RKO (cell line): ENCODE results near the gene FOLR3.
"Not testable (repeated sequence)": the region's sequence is repeated elsewhere in the genome, so short reads cannot be mapped to it uniquely, and the experiment has no call there.

Source experiments
- DNase-seq: peaks from one replicate; pipeline ENCODE4 v3.0.0-alpha.2; 2016; ENCODE audit warnings: low spot score

The FOLR3 gene

GRCh38 chr11:72135473-72135872 lies at the start of gene FOLR3:
FOLR3 (plus strand) TSS chr11:72135725; CDS start chr11:72135953, 228 bp downstream.
- not testable (repeated sequence) for DNase-seq

- DNase-seq, result no peak
Observed at GRCh38 chr11:72088076-72088808, 47.3 kb upstream of the FOLR3 start.

- DNase-seq, result peak; percentile 46
Observed at GRCh38 chr11:72091292-72091691, 44.2 kb upstream of the FOLR3 start.

- DNase-seq, result no peak
Observed at GRCh38 chr11:72098741-72099140, 36.8 kb upstream of the FOLR3 start.

- no peak for DNase-seq
Observed at GRCh38 chr11:72100009-72100408, 35.5 kb upstream of the FOLR3 start.

GRCh38 chr11:72100462-72100861 lies 35.1 kb upstream of the FOLR3 start:
- DNase-seq, result no peak

- no peak for DNase-seq
Observed at GRCh38 chr11:72102162-72102561, 33.4 kb upstream of the FOLR3 start.

- DNase-seq, result peak; percentile 65
Observed at GRCh38 chr11:72102631-72102945, 32.9 kb upstream of the FOLR3 start.

GRCh38 chr11:72102946-72103753 lies 32.4 kb upstream of the FOLR3 start, which contains the start of gene LAMTOR1:
LAMTOR1 (minus strand) TSS chr11:72103297; CDS start chr11:72103224, 73 bp downstream.
- peak; percentile 99 for DNase-seq

GRCh38 chr11:72103754-72104167 lies 31.8 kb upstream of the FOLR3 start:
- no peak for DNase-seq

GRCh38 chr11:72105888-72106287 lies 29.6 kb upstream of the FOLR3 start, which contains the start of gene TOMT:
TOMT (plus strand) TSS chr11:72105924; CDS start chr11:72105952, 28 bp downstream.
- no peak for DNase-seq

GRCh38 chr11:72111300-72112142 lies 24.0 kb upstream of the FOLR3 start:
- DNase-seq, result peak; percentile 21

- DNase-seq, result peak; percentile 99
Observed at GRCh38 chr11:72112143-72112977, 23.2 kb upstream of the FOLR3 start, which contains the start of gene ANAPC15. ANAPC15 (minus strand) TSS chr11:72112695; CDS start chr11:72111276, 1,419 bp downstream.

- DNase-seq, result peak; percentile 59
Observed at GRCh38 chr11:72112978-72113808, 22.3 kb upstream of the FOLR3 start.

GRCh38 chr11:72114570-72114969 lies 21.0 kb upstream of the FOLR3 start:
- no peak for DNase-seq

- DNase-seq, result no peak
Observed at GRCh38 chr11:72116019-72116755, 19.3 kb upstream of the FOLR3 start.

GRCh38 chr11:72119198-72119597 lies 16.3 kb upstream of the FOLR3 start:
- no peak for DNase-seq

GRCh38 chr11:72120930-72121329 lies 14.6 kb upstream of the FOLR3 start:
- DNase-seq, result no peak

- no peak for DNase-seq
Observed at GRCh38 chr11:72122607-72123006, 12.9 kb upstream of the FOLR3 start.
